HCT116 (cell line): Measurements from ENCODE around the gene TRDMT1. TPM values are rescaled to one million over a fixed set of nuclear protein-coding genes. Genes with fewer than 3 reads are reported as not detected.

Experiments used
- ATAC-seq: fragments of 200-7000 bp; cut with Tn5 transposase; 2 replicates; pipeline ENCODE4 v1.9.1; 2020; ENCODE audit warnings: mild to moderate bottlenecking, moderate library complexity
- BruUV-seq: library from RNA; stranded (reverse); fragments of 400-500 nt; replicated peaks from 2 replicates; lab custom pipeline; 2021; lab: Mats Ljungman, UMichigan
- CTCF ChIA-PET: fragments of 300-600 bp; sonication (Branson Sonifier 250); formaldehyde crosslinking; loops from one replicate; lab custom pipeline; 2021; ENCODE audit warnings: antibody characterized with exemption; lab: Charles Lee
- POLR2A ChIA-PET: fragments of 300-600, 350-600 bp; sonication (Branson Sonifier 250); formaldehyde crosslinking; loops from one replicate; lab custom pipeline; 2021; ENCODE audit warnings: antibody characterized with exemption; lab: Charles Lee
- RAD21 ChIA-PET, 2 experiments: fragments of 300-600 bp; sonication (Branson Sonifier 250); formaldehyde crosslinking; loops; one replicate each; lab custom pipeline; 2023; ENCODE audit warnings: low total read pairs in 2 of 2; ENCODE audit not compliant: uncharacterized antibody in 2 of 2, unreplicated experiment in 2 of 2, low non-redundant PET in 1 of 2; lab: Charles Lee
- DNase-seq: peaks from one replicate; pipeline ENCODE4 v3.0.0-alpha.2; 2010; ENCODE audit warnings: low read depth, low spot score
- H2AFZ ChIP-seq: fragments of 200-600 bp; shearing (Covaris generic), sonication (generic); 2 replicates; pipeline ENCODE4 v1.6.1; 2017; ENCODE audit warnings: low read depth, mixed run types, mixed read lengths, antibody characterized with exemption, low read length; ENCODE audit not compliant: poor library complexity, severe bottlenecking
- H3K27ac ChIP-seq: 2 replicates; pipeline ENCODE4 v1.5.1; 2012; ENCODE audit warnings: low read depth, low read length
- H3K27me3 ChIP-seq: fragments of 200-600 bp; sonication (generic); 2 replicates; pipeline ENCODE4 v1.6.1; 2016; ENCODE audit warnings: mixed run types, low read length, mixed read lengths; ENCODE audit not compliant: insufficient read depth
- H3K36me3 ChIP-seq, 2 experiments: fragments of 200-500 bp in 1 of 2; fragments of 200-600 bp in 1 of 2; sonication (Bioruptor generic) in 1 of 2; sonication (generic) in 1 of 2; 2 replicates each; pipeline versions ENCODE4 v1.5.1 to v1.6.1; 2014 to 2016; ENCODE audit warnings: low read length in 2 of 2, inconsistent platforms in 1 of 2, mixed read lengths in 1 of 2, mixed run types in 1 of 2; ENCODE audit not compliant: insufficient read depth in 2 of 2, control insufficient read depth in 1 of 2
- H3K4me1 ChIP-seq, 2 experiments: fragments of 200-600 bp in 1 of 2; sonication (generic) in 1 of 2; 2 replicates each; pipeline versions ENCODE4 v1.5.1 to v1.6.1; 2012 to 2017; ENCODE audit warnings: low read length in 2 of 2, inconsistent platforms in 1 of 2, mild to moderate bottlenecking in 1 of 2, mixed read lengths in 1 of 2, mixed run types in 1 of 2, moderate library complexity in 1 of 2; ENCODE audit not compliant: insufficient read depth in 2 of 2, control insufficient read depth in 1 of 2
- H3K4me2 ChIP-seq: fragments of 200-600 bp; sonication (generic); 2 replicates; pipeline ENCODE4 v1.6.1; 2017; ENCODE audit warnings: mixed run types, low read length, mixed read lengths
- H3K4me3 ChIP-seq, 2 experiments: fragments of 200-600 bp in 1 of 2; sonication (generic) in 1 of 2; replicated peaks in 1 of 2; 2 replicates each; pipeline ENCODE4 v1.5.1; 2011 to 2016; ENCODE audit warnings: low read length in 2 of 2, control low read depth in 1 of 2, low read depth in 1 of 2, mild to moderate bottlenecking in 1 of 2, mixed read lengths in 1 of 2, mixed run types in 1 of 2
- H3K79me2 ChIP-seq: fragments of 200-600 bp; sonication (generic); 2 replicates; pipeline ENCODE4 v1.6.1; 2017; ENCODE audit warnings: mild to moderate bottlenecking, mixed run types, low read length, moderate library complexity, mixed read lengths; ENCODE audit not compliant: insufficient read depth
- H3K9ac ChIP-seq: fragments of 200-600 bp; sonication (generic); 2 replicates; pipeline ENCODE4 v1.6.1; 2016; ENCODE audit warnings: low read length, mixed read lengths
- H3K9me2 ChIP-seq: fragments of 200-600 bp; sonication (generic), shearing (Covaris generic); 2 replicates; pipeline ENCODE4 v1.6.1; 2017; ENCODE audit warnings: mixed run types, mild to moderate bottlenecking, moderate library complexity; ENCODE audit not compliant: insufficient read depth
- H3K9me3 ChIP-seq, 2 experiments: fragments of 200-500 bp in 1 of 2; fragments of 200-600 bp in 1 of 2; sonication (Bioruptor generic) in 1 of 2; sonication (generic) in 1 of 2; 2 replicates each; pipeline ENCODE4 v1.6.1; 2014 to 2017; ENCODE audit warnings: low read length in 2 of 2, mixed read lengths in 2 of 2, inconsistent platforms in 1 of 2, low read depth in 1 of 2, mild to moderate bottlenecking in 1 of 2, mixed run types in 1 of 2, moderate library complexity in 1 of 2; ENCODE audit not compliant: control insufficient read depth in 1 of 2, insufficient read depth in 1 of 2
- H4K20me1 ChIP-seq: fragments of 200-600 bp; sonication (generic), shearing (Covaris generic); 2 replicates; pipeline ENCODE4 v1.6.1; 2017; ENCODE audit warnings: mixed run types, mild to moderate bottlenecking, moderate library complexity; ENCODE audit not compliant: insufficient read depth
- ATF3 ChIP-seq: IDR thresholded peaks from 2 replicates; pipeline ENCODE4 v1.6.1; 2012
- CBX3 ChIP-seq: IDR thresholded peaks from 2 replicates; pipeline ENCODE4 v1.6.1; 2012; ENCODE audit warnings: low read depth
- CEBPB ChIP-seq: IDR thresholded peaks from 2 replicates; pipeline ENCODE4 v1.6.1; 2012; ENCODE audit warnings: low read depth
- CTCF ChIP-seq, 3 experiments: fragments of 200-600 bp in 1 of 3; sonication (generic) in 1 of 3; IDR thresholded peaks in 2 of 3; conservative IDR thresholded peaks in 1 of 3; 2 replicates each; pipeline ENCODE4 v1.5.1; 2012 to 2017; ENCODE audit warnings: low read depth in 2 of 3, low read length in 2 of 3, antibody characterized with exemption in 1 of 3, borderline replicate concordance in 1 of 3, control low read depth in 1 of 3, mild to moderate bottlenecking in 1 of 3, mixed read lengths in 1 of 3, mixed run types in 1 of 3, moderate library complexity in 1 of 3; ENCODE audit not compliant: insufficient read depth in 1 of 3
- EGR1 ChIP-seq: IDR thresholded peaks from 2 replicates; pipeline ENCODE4 v1.6.1; 2012; ENCODE audit warnings: low read depth
- ELF1 ChIP-seq: IDR thresholded peaks from 2 replicates; pipeline ENCODE4 v1.6.1; 2012; ENCODE audit warnings: low read depth, borderline replicate concordance
- EZH2 ChIP-seq: fragments of 200-600 bp; sonication (generic); IDR thresholded peaks from 2 replicates; pipeline ENCODE4 v1.6.1; 2017; ENCODE audit warnings: antibody characterized with exemption, mixed run types
- JUND ChIP-seq: IDR thresholded peaks from 2 replicates; pipeline ENCODE4 v1.6.1; 2012
- MAX ChIP-seq: IDR thresholded peaks from 2 replicates; pipeline ENCODE4 v1.6.1; 2012
- POLR2AphosphoS5 ChIP-seq: IDR thresholded peaks from 2 replicates; pipeline ENCODE4 v1.6.1; 2011; ENCODE audit warnings: mild to moderate bottlenecking, low read depth, low read length, moderate library complexity
- REST ChIP-seq: IDR thresholded peaks from 2 replicates; pipeline ENCODE4 v1.6.1; 2012; ENCODE audit warnings: low read depth
- SIN3A ChIP-seq: IDR thresholded peaks from 2 replicates; pipeline ENCODE4 v1.6.1; 2012; ENCODE audit warnings: low read depth
- SP1 ChIP-seq: IDR thresholded peaks from 2 replicates; pipeline ENCODE4 v1.6.1; 2012; ENCODE audit warnings: low read depth
- SRF ChIP-seq: IDR thresholded peaks from 2 replicates; pipeline ENCODE4 v1.6.1; 2012; ENCODE audit warnings: low read depth
- TCF7L2 ChIP-seq: IDR thresholded peaks from 2 replicates; pipeline ENCODE4 v1.7.0; 2011; ENCODE audit warnings: borderline replicate concordance, inconsistent platforms; ENCODE audit not compliant: insufficient read depth, insufficient read length; ENCODE audit errors: extremely low read depth
- YY1 ChIP-seq: IDR thresholded peaks from 2 replicates; pipeline ENCODE4 v1.6.1; 2011; ENCODE audit warnings: low read length, low read depth, moderate library complexity, mild to moderate bottlenecking; ENCODE audit not compliant: insufficient replicate concordance; ENCODE audit errors: extremely low read depth
- ZBTB33 ChIP-seq: IDR thresholded peaks from 2 replicates; pipeline ENCODE4 v1.6.1; 2011; ENCODE audit warnings: mild to moderate bottlenecking, low read length, moderate library complexity; ENCODE audit not compliant: insufficient replicate concordance; ENCODE audit errors: extremely low read depth
- ZNF274 ChIP-seq: fragments of 200-500 bp; sonication (Bioruptor generic); IDR thresholded peaks from 2 replicates; pipeline ENCODE4 v1.6.1; 2014; ENCODE audit warnings: mild to moderate bottlenecking, low read depth, low read length, inconsistent platforms
- intact Hi-C: fragments of 100-400 bp; cut with micrococcal nuclease; formaldehyde crosslinking; loops from 2 replicates; pipeline ENCODE4 v1.10.0; 2022
- total RNA-seq: library from RNA; stranded (reverse); gene quantifications from one replicate; pipeline ENCODE4 v1.2.1, GENCODE V29; 2021; ENCODE audit not compliant: unreplicated experiment

TRDMT1 gene
- total RNA-seq, 1 experiment from 2014 or later, result 8.6 TPM

- peaks cover 0 to 5% of the 10 kb centered on the region in 2 experiments; a peak in 1 of 4 replicates for H3K4me1 ChIP-seq
- POLR2A ChIA-PET, result interaction anchor here (1.2 kb wide), 1 partner anchor 20 kb away, joined by 3 read pairs; the partner anchor contains the start of gene TRDMT1
Measured at GRCh38 chr10:17181110-17181509, 20.4 kb downstream of the TRDMT1 start.

More at GRCh38 chr10:17181110-17181509, 20.4 kb downstream of the TRDMT1 start:
- ATAC-seq (no peak), DNase-seq (no peak)
- H3K36me3 ChIP-seq, result no peaks in the 10 kb centered on the region
- no peak overlapping the region for H3K9ac ChIP-seq
- H3K4me2 ChIP-seq, result no peak overlapping the region
- no peaks in the 10 kb centered on the region for H3K27me3 ChIP-seq
- BruUV-seq, result no TSS peak
- no peaks in the 10 kb centered on the region for H4K20me1 ChIP-seq
- TF ChIP-seq TCF7L2, result no peak
- TF ChIP-seq MAX, result no peak
- no peak for TF ChIP-seq JUND
- TF ChIP-seq ELF1, result no peak
- TF ChIP-seq EGR1, result no peak
- TF ChIP-seq SRF, result no peak
- no peak for TF ChIP-seq SP1
- TF ChIP-seq POLR2AphosphoS5, result no peak
- TF ChIP-seq SIN3A, result no peak
- no peak for TF ChIP-seq ATF3
- TF ChIP-seq CBX3, result no peak
- TF ChIP-seq REST, result no peak
- TF ChIP-seq ZNF274, result no peak
- TF ChIP-seq CTCF (IDR thresholded peaks at IDR 0.05 in 2 of 3, conservative IDR thresholded peaks at IDR 0.05 in 1 of 3; ENCODE audit: borderline replicate concordance in 1 of 3, insufficient read depth in 1 of 3, low read depth in 2 of 3, low read length in 2 of 3), result no peak
- no peak for TF ChIP-seq YY1
- no peak for TF ChIP-seq EZH2
- no peak for TF ChIP-seq CEBPB
- TF ChIP-seq ZBTB33, result no peak
- ChIA-PET CTCF (interaction anchor here (0.8 kb wide), 1 partner anchor 206 kb away, joined by 3 read pairs; no protein-coding TSS in a partner anchor), RAD21 (no interaction called here)
- H3K27ac ChIP-seq, result no peak overlapping the region
- no peak overlapping the region for H2AFZ ChIP-seq
- no peaks in the 10 kb centered on the region for H3K9me3 ChIP-seq
- intact Hi-C loops, result no loop called here
- no peaks in the 10 kb centered on the region for H3K9me2 ChIP-seq
- no peaks in the 10 kb centered on the region for H3K79me2 ChIP-seq
- no peak overlapping the region for H3K4me3 ChIP-seq
